Activated T-cell treated with anti-CD3 and anti-CD28 coated beads for 48 hours (primary cell): ENCODE data around the gene SLC27A1.
"Not testable (repeated sequence)": the region's sequence is repeated elsewhere in the genome, so short reads cannot be mapped to it uniquely, and the experiment has no call there.

ENCODE experiments used
- DNase-seq: peaks from one replicate; pipeline ENCODE4 v3.0.0-alpha.2; 2020; ENCODE audit warnings: low read depth

Gene SLC27A1

DNA sequence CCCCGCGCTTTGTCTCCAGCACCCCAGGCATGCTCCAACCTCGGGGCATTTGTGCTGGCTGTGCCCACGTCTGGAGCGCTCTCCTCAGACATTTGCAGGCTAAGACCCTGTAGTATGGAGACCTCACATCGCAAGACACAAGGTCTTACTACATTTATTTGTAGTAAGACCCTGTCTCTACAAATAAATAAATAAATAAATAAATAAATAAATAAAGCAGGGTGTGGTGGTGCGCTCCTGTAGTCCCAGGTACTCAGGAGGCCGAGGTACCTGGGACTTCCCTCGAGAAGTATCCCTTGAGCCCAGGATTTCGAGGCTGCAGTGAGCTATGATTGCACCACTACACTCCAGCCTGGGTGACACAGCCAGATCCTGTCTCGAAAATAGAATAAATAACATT is 14.2 kb upstream of the SLC27A1 start:
- DNase-seq = no peak

DNA sequence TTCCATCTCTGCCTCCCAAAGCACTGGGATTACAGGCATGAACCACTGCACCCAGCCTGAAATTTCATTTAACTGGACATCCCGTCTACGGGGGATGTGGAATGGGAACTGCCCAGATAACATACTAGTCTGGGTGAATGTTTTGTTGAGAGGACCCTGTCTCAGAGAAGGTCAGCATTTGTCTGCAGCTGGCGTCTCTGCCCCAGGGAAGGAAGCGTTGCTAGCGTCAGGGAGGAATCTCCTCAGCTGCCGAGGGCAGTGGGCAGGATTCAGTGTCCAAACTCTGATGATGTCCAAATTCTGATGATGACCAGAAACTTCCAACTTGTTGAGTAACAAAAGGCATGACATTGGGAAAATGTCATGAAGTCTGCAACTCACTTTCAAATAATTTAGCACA is 12.7 kb upstream of the SLC27A1 start:
- DNase-seq = no peak

- no peak for DNase-seq
Measured at GRCh38 chr19:17458970-17459369, 11.4 kb upstream of the SLC27A1 start.

GRCh38 chr19:17460372-17461230 is 9.7 kb upstream of the SLC27A1 start, which contains the start of gene NXNL1:
TSS of gene NXNL1 (minus strand) at chr19:17460926. CDS start at chr19:17460869, 57 bp downstream.
- DNase-seq = no peak

DNA sequence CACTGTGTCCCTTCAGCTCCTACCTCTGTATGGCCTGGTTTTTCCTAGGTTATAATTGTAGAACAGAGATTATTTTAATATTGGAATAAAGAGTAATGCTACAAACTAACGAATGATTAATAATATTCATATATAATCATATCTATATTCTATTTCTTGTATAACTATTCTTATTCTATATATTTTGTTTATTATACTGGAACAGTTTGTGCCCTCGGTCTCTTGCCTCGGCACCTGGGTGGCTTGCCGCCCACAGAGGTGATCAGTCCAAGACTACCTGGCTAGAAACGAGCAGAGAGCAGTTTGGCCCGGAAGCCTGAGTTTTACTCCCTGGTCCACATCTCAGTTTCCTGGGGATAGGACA is 3.9 kb upstream of the SLC27A1 start:
- DNase-seq = no peak

- no peak for DNase-seq
Measured at GRCh38 chr19:17467471-17468301, 2.6 kb upstream of the SLC27A1 start.

- no peak for DNase-seq
Measured at GRCh38 chr19:17468302-17469091, 1.8 kb upstream of the SLC27A1 start.

DNA sequence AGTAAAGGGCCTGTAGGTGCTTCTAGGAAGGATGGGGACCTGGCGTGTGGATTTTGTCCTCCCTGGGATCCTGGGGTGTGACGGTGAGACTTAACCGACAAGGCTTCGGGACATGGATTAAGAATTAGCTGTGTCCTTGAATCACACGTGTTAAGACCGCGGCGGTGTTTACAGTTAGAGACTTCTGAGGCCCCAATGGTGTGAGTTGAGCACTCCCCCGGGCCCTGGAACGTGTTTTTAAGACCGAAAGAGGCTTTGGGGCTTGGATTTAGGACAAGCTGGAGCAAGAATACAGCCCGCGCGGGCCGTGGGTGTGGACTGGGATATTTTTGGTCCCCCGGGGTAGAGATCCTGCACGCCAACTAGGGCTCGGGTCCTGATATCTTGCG is 1.2 kb upstream of the SLC27A1 start:
- DNase-seq = no peak

- peak; percentile 83 for DNase-seq
Measured at GRCh38 chr19:17469481-17470067, 750 bp upstream of the SLC27A1 start.

- no peak for DNase-seq
Measured at GRCh38 chr19:17471410-17472125, 1.2 kb downstream of the SLC27A1 start.

- no peak for DNase-seq
Measured at GRCh38 chr19:17473041-17473440, 2.7 kb downstream of the SLC27A1 start.

GRCh38 chr19:17475011-17475540 is 4.8 kb downstream of the SLC27A1 start:
- DNase-seq = not testable (repeated sequence)

DNA sequence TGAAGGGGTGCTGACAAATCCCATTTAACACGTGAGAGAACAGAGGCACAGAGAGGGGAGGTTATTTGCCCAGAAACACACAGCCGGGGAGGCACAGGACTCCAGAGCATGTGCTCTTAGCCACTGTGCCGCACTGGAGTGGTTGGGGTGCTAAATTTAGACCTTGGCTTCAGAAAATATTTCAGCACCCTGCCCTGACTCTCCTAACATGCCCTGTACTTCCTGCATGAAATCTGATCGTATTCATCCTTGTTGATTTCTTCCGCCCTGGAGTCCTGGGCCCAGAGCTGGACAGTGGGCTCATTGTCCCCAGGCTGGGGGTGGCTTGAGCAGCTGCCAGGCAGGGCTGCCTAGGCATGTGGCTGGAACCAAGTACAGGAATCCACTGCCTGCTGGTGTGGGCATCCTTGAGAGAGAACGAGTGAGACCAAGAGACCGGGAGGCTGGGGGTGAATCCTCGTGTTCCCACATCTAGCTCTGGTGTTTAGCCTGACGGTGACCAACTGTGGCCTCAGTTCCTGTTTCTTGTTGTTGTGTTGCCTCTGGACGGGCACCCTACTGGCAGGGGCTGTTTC is 5.3 kb downstream of the SLC27A1 start:
- no peak for DNase-seq

DNA sequence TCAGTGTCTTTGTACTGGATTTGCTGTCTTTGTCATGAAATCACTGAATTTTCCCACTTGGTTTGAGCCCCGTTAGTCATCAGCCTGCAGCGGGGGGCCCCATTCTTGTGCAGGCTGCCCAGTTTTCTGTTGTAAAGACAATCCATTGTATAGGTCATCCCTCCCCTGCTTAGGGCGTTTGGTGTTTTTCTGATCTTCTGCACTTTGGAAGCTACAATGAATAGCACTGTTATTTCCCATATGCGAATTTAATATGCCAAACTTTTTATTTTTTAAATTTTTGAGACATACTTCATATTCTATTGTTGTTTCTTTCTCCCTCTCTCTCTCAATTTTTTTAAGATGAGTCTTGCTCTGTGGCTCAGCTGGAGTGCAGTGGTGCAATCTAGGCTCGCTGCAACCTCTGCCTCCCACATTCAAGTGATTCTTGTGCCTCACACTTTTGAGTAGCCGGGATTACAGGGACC is 9.0 kb downstream of the SLC27A1 start:
- DNase-seq = no peak

DNA sequence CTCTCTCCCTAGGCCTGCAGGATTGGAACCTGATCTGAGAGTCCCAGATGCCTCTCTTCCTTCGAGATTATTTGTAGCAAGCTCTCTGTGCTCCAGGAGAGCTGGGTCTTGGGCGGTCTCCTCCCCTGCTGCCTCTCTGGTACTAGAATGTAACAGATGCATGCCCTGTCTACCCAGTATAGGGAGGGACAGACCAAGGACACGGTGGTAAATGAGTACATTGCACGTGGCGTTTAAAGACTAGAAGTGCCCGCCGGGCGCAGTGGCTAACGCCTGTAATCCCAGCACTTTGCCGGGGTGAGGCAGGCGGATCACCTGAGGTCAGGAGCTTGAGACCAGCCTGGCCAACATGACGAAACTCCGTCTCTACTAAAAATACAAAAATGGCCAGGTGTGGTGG is 11.7 kb downstream of the SLC27A1 start:
- DNase-seq = no peak

DNA sequence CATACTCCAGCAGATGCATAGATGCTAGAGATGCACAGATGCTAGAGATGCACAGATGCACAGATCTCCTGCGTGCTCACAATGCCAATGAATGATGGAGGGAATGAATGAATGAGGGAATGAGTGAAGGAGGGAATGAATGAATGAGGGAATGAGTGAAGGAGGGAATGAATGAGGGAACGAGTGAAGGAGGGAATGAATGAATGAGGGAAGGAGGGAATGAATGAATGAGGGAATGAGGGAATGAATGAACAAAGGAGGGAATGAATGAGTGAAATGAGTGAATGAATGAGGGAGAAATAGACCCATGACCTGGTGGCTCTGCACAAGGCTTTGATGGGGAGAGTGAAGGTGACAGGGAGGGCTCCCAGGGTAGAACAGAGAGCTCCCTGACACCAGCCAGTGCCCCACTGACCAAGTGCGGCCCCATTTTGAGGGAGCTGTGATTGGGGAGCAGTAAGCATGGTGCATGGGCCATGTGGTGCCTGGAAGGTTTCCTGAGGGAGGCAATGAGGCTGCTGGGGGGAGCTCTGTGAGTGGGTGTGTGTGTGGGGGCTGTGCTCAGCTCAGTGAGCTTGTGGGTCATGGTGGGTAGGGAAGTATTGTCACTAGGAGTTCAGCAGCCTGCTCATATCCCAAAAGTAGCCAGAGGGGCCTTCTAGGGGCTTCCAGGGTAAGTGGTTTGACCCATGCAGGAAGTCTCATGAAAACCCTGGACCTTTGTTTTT is 12.7 kb downstream of the SLC27A1 start:
- no peak for DNase-seq

DNA sequence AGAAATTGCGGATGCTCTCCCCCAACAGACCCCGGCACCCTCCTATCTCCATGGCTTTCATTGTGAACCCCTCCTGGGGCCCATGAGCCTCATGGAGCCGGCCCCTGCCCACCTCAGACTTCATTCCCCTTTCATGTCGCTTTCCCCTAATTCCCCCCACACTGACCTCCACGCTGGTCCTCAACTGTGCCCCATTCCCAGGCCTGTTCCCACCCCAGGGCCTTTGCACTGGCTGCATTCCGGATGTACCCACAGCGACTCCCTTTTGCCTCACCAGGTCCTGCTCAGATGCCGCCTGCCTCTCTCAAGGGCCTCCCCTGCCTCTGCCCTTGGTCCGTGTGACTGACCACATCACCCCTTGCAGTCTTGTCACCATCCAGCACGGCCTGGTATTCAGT is 13.3 kb downstream of the SLC27A1 start:
- DNase-seq = no peak

DNA sequence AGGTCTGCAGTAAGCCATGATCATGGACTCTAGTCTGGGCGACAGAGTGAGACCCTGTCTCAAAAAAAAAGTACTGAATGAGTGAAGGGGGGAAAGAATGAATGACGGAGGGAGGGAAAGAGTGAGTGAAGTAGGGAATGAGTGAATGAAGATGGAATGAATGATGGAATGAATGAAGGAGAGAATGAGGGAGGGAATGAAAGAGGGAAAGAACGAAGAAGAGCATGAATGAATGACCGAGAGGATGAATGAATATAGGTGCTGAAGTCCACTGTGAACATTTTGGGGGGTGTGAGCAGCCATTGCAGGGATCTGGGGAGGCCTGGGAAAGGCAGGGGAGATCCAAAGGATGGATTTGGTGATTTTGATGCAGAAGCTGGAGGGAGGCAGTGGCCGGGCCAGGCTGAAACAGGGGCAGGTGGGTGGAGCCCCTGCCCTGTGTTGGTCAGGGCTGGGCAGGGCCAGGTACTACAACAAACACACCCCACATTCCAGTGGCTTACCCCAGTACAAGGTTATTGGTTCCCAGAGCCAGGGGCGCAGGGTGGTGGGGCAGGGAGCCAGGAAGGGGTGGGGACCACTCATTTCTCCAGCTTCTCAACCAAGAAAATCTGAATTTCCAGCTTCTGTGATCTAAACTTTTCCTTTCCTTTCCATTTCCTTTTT is 14.3 kb downstream of the SLC27A1 start:
- DNase-seq = no peak

DNA sequence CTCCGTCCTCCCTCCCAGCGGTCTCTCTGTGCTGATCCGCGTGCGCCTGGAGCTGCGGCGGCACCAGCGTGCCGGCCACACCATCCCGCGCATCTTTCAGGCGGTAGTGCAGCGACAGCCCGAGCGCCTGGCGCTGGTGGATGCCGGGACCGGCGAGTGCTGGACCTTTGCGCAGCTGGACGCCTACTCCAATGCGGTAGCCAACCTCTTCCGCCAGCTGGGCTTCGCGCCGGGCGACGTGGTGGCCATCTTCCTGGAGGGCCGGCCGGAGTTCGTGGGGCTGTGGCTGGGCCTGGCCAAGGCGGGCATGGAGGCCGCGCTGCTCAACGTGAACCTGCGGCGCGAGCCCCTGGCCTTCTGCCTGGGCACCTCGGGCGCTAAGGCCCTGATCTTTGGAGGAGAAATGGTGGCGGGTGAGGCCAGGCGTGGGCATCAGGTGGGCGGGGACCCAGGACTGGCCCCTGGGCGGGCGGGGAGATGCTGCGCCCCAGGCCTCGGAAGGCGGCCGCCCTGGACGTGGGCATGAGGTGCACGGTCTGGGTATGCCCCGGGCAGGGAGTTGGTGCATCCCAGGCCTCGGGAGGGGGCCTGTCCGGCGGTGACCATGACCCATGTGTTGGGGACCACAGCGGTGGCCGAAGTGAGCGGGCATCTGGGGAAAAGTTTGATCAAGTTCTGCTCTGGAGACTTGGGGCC is 16.4 kb downstream of the SLC27A1 start:
- no peak for DNase-seq
